ENCODE results near the gene ADAMTS3. TPM values are rescaled to one million over a fixed set of nuclear protein-coding genes. Genes with fewer than 3 reads are reported as not detected.
A peak's percentile ranks its signal among the peaks of the same experiment; 100 is the strongest.

ADAMTS3 gene
- total RNA-seq, 2 experiments from 2014 or later, result not detected

- H3K9me3 Mint-ChIP-seq, result peaks cover 3% of the 10 kb centered on the region
- TF ChIP-seq, protein P1, sequence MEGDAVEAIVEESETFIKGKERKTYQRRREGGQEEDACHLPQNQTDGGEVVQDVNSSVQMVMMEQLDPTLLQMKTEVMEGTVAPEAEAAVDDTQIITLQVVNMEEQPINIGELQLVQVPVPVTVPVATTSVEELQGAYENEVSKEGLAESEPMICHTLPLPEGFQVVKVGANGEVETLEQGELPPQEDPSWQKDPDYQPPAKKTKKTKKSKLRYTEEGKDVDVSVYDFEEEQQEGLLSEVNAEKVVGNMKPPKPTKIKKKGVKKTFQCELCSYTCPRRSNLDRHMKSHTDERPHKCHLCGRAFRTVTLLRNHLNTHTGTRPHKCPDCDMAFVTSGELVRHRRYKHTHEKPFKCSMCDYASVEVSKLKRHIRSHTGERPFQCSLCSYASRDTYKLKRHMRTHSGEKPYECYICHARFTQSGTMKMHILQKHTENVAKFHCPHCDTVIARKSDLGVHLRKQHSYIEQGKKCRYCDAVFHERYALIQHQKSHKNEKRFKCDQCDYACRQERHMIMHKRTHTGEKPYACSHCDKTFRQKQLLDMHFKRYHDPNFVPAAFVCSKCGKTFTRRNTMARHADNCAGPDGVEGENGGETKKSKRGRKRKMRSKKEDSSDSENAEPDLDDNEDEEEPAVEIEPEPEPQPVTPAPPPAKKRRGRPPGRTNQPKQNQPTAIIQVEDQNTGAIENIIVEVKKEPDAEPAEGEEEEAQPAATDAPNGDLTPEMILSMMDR (IDR thresholded peaks at IDR 0.05), result no peak
- DNase-seq (no peak), ATAC-seq (no peak)
- no peaks in the 10 kb centered on the region for H3K36me3 Mint-ChIP-seq (ENCODE audit: low read depth)
- no peak overlapping the region for H3K27ac Mint-ChIP-seq
- ChIA-PET POLR2A (no interaction called here), CTCF (no interaction called here)
- intact Hi-C loops (cut with micrococcal nuclease), result no loop called here
- no peaks in the 10 kb centered on the region for H3K27me3 Mint-ChIP-seq
- H3K4me1 Mint-ChIP-seq (ENCODE audit: low read depth), result no peaks in the 10 kb centered on the region
- H3K4me3 Mint-ChIP-seq, result no peak overlapping the region
Measured at GRCh38 chr4:72489267-72489666, 79.8 kb downstream of the ADAMTS3 start.

DNA sequence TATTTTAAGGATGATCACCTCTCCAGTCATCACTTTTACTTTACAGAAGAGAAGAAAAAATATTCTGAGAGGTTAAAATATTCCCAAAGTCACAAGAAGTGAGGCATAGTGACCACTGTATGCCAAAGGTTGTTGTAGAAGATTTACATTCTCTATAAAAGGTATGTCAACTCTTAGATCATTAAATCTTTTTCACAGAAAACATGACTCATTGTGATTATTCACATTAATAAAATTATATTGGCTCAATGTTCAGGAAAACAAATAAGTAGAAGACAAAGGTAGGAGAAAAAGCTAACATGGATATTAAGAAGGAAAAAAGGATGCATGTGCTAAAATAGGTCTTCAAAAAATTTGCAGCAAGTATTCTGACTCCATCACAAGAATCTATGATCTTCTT is 82.0 kb downstream of the ADAMTS3 start:
- ATAC-seq, result no peak
- DNase-seq, result no peak
- TF ChIP-seq, protein P1 (IDR thresholded peaks at IDR 0.05), result no peak
- Mint-ChIP-seq H3K9me3 (no peaks in the 10 kb centered on the region), H3K27me3 (no peaks in the 10 kb centered on the region), H3K4me3 (no peak overlapping the region), H3K27ac (no peak overlapping the region), H3K36me3 (ENCODE audit: low read depth) (no peaks in the 10 kb centered on the region), H3K4me1 (ENCODE audit: low read depth) (no peaks in the 10 kb centered on the region)
- ChIA-PET CTCF (no interaction called here), POLR2A (no interaction called here)
- intact Hi-C loops (cut with micrococcal nuclease), result no loop called here

DNA sequence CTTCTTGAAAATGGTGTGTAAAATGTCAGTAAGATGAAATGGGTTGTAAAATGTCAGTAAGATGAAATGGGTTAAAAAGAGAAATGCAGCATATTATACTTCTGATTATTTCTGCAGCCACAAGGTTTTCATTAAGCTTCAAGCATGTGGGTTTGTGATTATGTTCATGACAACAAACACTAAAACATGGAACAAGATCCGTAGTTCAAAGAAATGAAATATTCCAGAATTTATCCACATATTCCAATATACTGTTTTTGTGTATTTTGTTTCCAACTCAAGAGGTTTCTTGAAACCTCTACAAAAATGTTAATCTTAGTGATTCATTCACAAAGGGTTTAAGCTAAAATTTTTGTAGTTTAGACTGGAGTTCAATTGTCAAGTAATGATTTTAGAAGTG is 84.0 kb downstream of the ADAMTS3 start:
- H3K36me3 Mint-ChIP-seq (ENCODE audit: low read depth), result no peaks in the 10 kb centered on the region
- DNase-seq (no peak), ATAC-seq (no peak)
- H3K4me1 Mint-ChIP-seq (ENCODE audit: low read depth), result no peaks in the 10 kb centered on the region
- intact Hi-C loops (cut with micrococcal nuclease), result no loop called here
- ChIA-PET POLR2A (no interaction called here), CTCF (no interaction called here)
- H3K9me3 Mint-ChIP-seq, result no peaks in the 10 kb centered on the region
- H3K27ac Mint-ChIP-seq, result no peak overlapping the region
- TF ChIP-seq, protein P1 (IDR thresholded peaks at IDR 0.05), result no peak
- H3K4me3 Mint-ChIP-seq, result no peak overlapping the region
- H3K27me3 Mint-ChIP-seq, result no peaks in the 10 kb centered on the region

GRCh38 chr4:72473434-72473900 is 95.6 kb downstream of the ADAMTS3 start:
- H3K4me1 Mint-ChIP-seq (ENCODE audit: low read depth), result no peaks in the 10 kb centered on the region
- H3K4me3 Mint-ChIP-seq, result no peak overlapping the region
- intact Hi-C loops (cut with micrococcal nuclease), result no loop called here
- H3K9me3 Mint-ChIP-seq, result peaks cover 5% of the 10 kb centered on the region
- ChIA-PET CTCF (no interaction called here), POLR2A (no interaction called here)
- DNase-seq (peak; percentile 1), ATAC-seq (no peak)
- H3K27ac Mint-ChIP-seq, result no peak overlapping the region
- H3K27me3 Mint-ChIP-seq, result no peaks in the 10 kb centered on the region
- no peaks in the 10 kb centered on the region for H3K36me3 Mint-ChIP-seq (ENCODE audit: low read depth)
- TF ChIP-seq, protein P1 (IDR thresholded peaks at IDR 0.05), result no peak

- H3K27me3 Mint-ChIP-seq, result no peaks in the 10 kb centered on the region
- POLR2A ChIA-PET, result no interaction called here
Measured at GRCh38 chr4:72471816-72472215, 97.2 kb downstream of the ADAMTS3 start.

More at GRCh38 chr4:72471816-72472215, 97.2 kb downstream of the ADAMTS3 start:
- Mint-ChIP-seq H3K4me3 (no peak overlapping the region), H3K9me3 (peaks cover 1% of the 10 kb centered on the region), H3K4me1 (ENCODE audit: low read depth) (no peaks in the 10 kb centered on the region), H3K27ac (no peak overlapping the region), H3K36me3 (ENCODE audit: low read depth) (no peaks in the 10 kb centered on the region)
- ATAC-seq (no peak), DNase-seq (no peak)
- TF ChIP-seq, protein P1 (IDR thresholded peaks at IDR 0.05), result no peak
- intact Hi-C loops (cut with micrococcal nuclease), result no loop called here
- CTCF ChIA-PET, result no interaction called here
